ENCODE results near the gene PLAGL2. TPM values are rescaled to one million over a fixed set of nuclear protein-coding genes. Genes with fewer than 3 reads are reported as not detected.

The PLAGL2 gene
- total and polyA plus RNA-seq, 9 of the 15 experiments (the other 6 are each of a cell fraction or from before 2014, with no cell fraction given) = 3.1 to 24.3 (median 6.4) TPM

GRCh38 chr20:32207626-32208498, at the start of gene PLAGL2, which contains the start of gene POFUT1 (continued):
- TF ChIP-seq AFF4 (CRISPR knock-in tag; IDR thresholded peaks at IDR 0.05) (peak; percentile 88; the same call in 1 of the 2 replicates), SMAD3 (CRISPR knock-in tag; conservative IDR thresholded peaks at IDR 0.05) (no peak), GTF2E2 (tag; IDR thresholded peaks at IDR 0.05) (peak; percentile 58; the same call in 1 of the 2 replicates), ZBTB9 (CRISPR knock-in tag; IDR thresholded peaks at IDR 0.05) (peak; percentile 66; the same call in 1 of the 2 replicates), MAZ (CRISPR knock-in tag; conservative IDR thresholded peaks at IDR 0.05 in 1 of 2, IDR thresholded peaks at IDR 0.05 in 1 of 2) (peak; percentile 53 to 90; a peak in 3 of 4 replicates), MCM5 (IDR thresholded peaks at IDR 0.05; ENCODE audit: low read depth) (no peak), TBL1XR1 (IDR thresholded peaks at IDR 0.05; ENCODE audit: low read length in 2 of 2) (peak; percentile 32 to 65; a peak in 1 of 4 replicates), ZNF586 (CRISPR knock-in tag; conservative IDR thresholded peaks at IDR 0.05) (no peak), POLR2G (IDR thresholded peaks at IDR 0.05; ENCODE audit: low read depth, low read length) (peak; percentile 96), ZBTB43 (CRISPR knock-in tag; IDR thresholded peaks at IDR 0.05) (peak; percentile 63; the same call in 1 of the 2 replicates), PHF8 (IDR thresholded peaks at IDR 0.05; ENCODE audit: borderline replicate concordance, low read length) (peak; percentile 99), ZNF277 (CRISPR knock-in tag; IDR thresholded peaks at IDR 0.05; ENCODE audit: borderline replicate concordance) (no peak), ZNF76 (CRISPR knock-in tag; IDR thresholded peaks at IDR 0.05; ENCODE audit: borderline replicate concordance) (peak; percentile 67; the same call in 1 of the 2 replicates), GATAD2B (IDR thresholded peaks at IDR 0.05; ENCODE audit: borderline replicate concordance) (peak; percentile 95; the same call in 1 of the 2 replicates)
